HG02588 (cell line): ENCODE results near the gene LRRC41.
A peak's percentile ranks its signal among the peaks of the same experiment; 100 is the strongest.

Source experiments
- ATAC-seq: cut with Tn5 transposase; IDR thresholded peaks from one replicate; pipeline ENCODE4 v1.9.1; 2021; ENCODE audit warnings: mild to moderate bottlenecking, moderate library complexity; ENCODE audit not compliant: unreplicated experiment

The LRRC41 gene

GRCh38 chr1:46288485-46289133 is 14.8 kb downstream of the LRRC41 start:
- ATAC-seq: no peak

- ATAC-seq: no peak
These were observed 17.5 kb downstream of the LRRC41 start for GRCh38 chr1:46285730-46286477.

GRCh38 chr1:46284597-46285564 is 18.5 kb downstream of the LRRC41 start:
- no peak for ATAC-seq

- no peak for ATAC-seq
These were observed 19.4 kb downstream of the LRRC41 start for GRCh38 chr1:46284058-46284457.

- ATAC-seq: no peak
These were observed 22.4 kb downstream of the LRRC41 start for GRCh38 chr1:46281021-46281420.

- ATAC-seq: no peak
These were observed 23.3 kb downstream of the LRRC41 start for GRCh38 chr1:46280092-46280491.

GRCh38 chr1:46278807-46279206 is 24.6 kb downstream of the LRRC41 start:
- no peak for ATAC-seq

- ATAC-seq: no peak
These were observed 25.6 kb downstream of the LRRC41 start for GRCh38 chr1:46277658-46278373.

GRCh38 chr1:46275030-46275337 is 28.4 kb downstream of the LRRC41 start:
- no peak for ATAC-seq

GRCh38 chr1:46274225-46275029 is 29.0 kb downstream of the LRRC41 start:
- ATAC-seq: no peak

GRCh38 chr1:46268578-46268977 is 34.8 kb downstream of the LRRC41 start:
- ATAC-seq: no peak

- ATAC-seq: no peak
These were observed 40.3 kb downstream of the LRRC41 start for GRCh38 chr1:46263146-46263545.

- ATAC-seq: no peak
These were observed 40.9 kb downstream of the LRRC41 start for GRCh38 chr1:46262508-46262907.

GRCh38 chr1:46256523-46256922 is 46.9 kb downstream of the LRRC41 start:
- ATAC-seq: no peak

GRCh38 chr1:46254668-46255067 is 48.7 kb downstream of the LRRC41 start:
- ATAC-seq: no peak

GRCh38 chr1:46248122-46248920 is 55.1 kb downstream of the LRRC41 start:
- ATAC-seq: no peak

- ATAC-seq: peak; percentile 95
These were observed 55.8 kb downstream of the LRRC41 start, which contains the start of gene RAD54L for GRCh38 chr1:46247436-46248121. RAD54L (plus strand) TSS chr1:46247763; CDS start chr1:46248406, 643 bp downstream.
